Measurements from ENCODE around the gene P2RX7. TPM values are rescaled to one million over a fixed set of nuclear protein-coding genes. Genes with fewer than 3 reads are reported as not detected.
"Not testable (repeated sequence)": the region's sequence is repeated elsewhere in the genome, so short reads cannot be mapped to it uniquely, and the experiment has no call there.

Gene P2RX7
- total RNA-seq, 1 donor from 2014 or later, result 0.12 TPM

- Mint-ChIP-seq H3K4me1 (no peaks in the 10 kb centered on the region), H3K4me3 (no peak overlapping the region), H3K27me3 (ENCODE audit: low read depth) (peaks cover 14% of the 10 kb centered on the region), H3K9me3 (no peaks in the 10 kb centered on the region), H3K36me3 (ENCODE audit: low read depth) (no peaks in the 10 kb centered on the region), H3K27ac (ENCODE audit: unreplicated experiment) (no peak overlapping the region)
- DNase-seq (ENCODE audit: low read depth, low spot score), result no peak
- no peak for TF ChIP-seq CTCF (conservative IDR thresholded peaks at IDR 0.05)
These were observed 23.7 kb downstream of the P2RX7 start for GRCh38 chr12:121156365-121156764.

GRCh38 chr12:121158085-121158484, 25.4 kb downstream of the P2RX7 start:
- Mint-ChIP-seq H3K9me3 (no peaks in the 10 kb centered on the region), H3K4me3 (no peak overlapping the region), H3K4me1 (no peaks in the 10 kb centered on the region), H3K27ac (ENCODE audit: unreplicated experiment) (no peak overlapping the region), H3K27me3 (ENCODE audit: low read depth) (peaks cover 14% of the 10 kb centered on the region), H3K36me3 (ENCODE audit: low read depth) (no peaks in the 10 kb centered on the region)
- DNase-seq (ENCODE audit: low read depth, low spot score), result no peak
- TF ChIP-seq CTCF (conservative IDR thresholded peaks at IDR 0.05), result no peak

GRCh38 chr12:121158728-121159351, 26.2 kb downstream of the P2RX7 start:
- DNase-seq (ENCODE audit: low read depth, low spot score); H3K27ac Mint-ChIP-seq (ENCODE audit: unreplicated experiment); H3K4me3 Mint-ChIP-seq; H3K4me1 Mint-ChIP-seq; H3K36me3 Mint-ChIP-seq (ENCODE audit: low read depth); H3K9me3 Mint-ChIP-seq: not testable (repeated sequence)
- H3K27me3 Mint-ChIP-seq (ENCODE audit: low read depth), result peaks cover 14% of the 10 kb centered on the region

GRCh38 chr12:121159467-121160307, 27.0 kb downstream of the P2RX7 start:
- Mint-ChIP-seq H3K36me3 (ENCODE audit: low read depth) (no peaks in the 10 kb centered on the region), H3K9me3 (no peaks in the 10 kb centered on the region), H3K4me3 (no peak overlapping the region), H3K4me1 (no peaks in the 10 kb centered on the region), H3K27ac (ENCODE audit: unreplicated experiment) (no peak overlapping the region), H3K27me3 (ENCODE audit: low read depth) (peaks cover 14% of the 10 kb centered on the region)
- TF ChIP-seq CTCF (conservative IDR thresholded peaks at IDR 0.05), result no peak
- no peak for DNase-seq (ENCODE audit: low read depth, low spot score)

GRCh38 chr12:121162384-121162783, 29.7 kb downstream of the P2RX7 start:
- Mint-ChIP-seq H3K36me3 (ENCODE audit: low read depth) (no peaks in the 10 kb centered on the region), H3K27ac (ENCODE audit: unreplicated experiment) (no peak overlapping the region), H3K9me3 (no peaks in the 10 kb centered on the region), H3K27me3 (ENCODE audit: low read depth) (peaks cover 5% of the 10 kb centered on the region), H3K4me3 (no peak overlapping the region), H3K4me1 (peaks cover 3% of the 10 kb centered on the region)
- DNase-seq (ENCODE audit: low read depth, low spot score), result no peak
- TF ChIP-seq CTCF (conservative IDR thresholded peaks at IDR 0.05), result no peak

GRCh38 chr12:121162985-121163384, 30.3 kb downstream of the P2RX7 start:
- TF ChIP-seq CTCF (conservative IDR thresholded peaks at IDR 0.05), result no peak
- no peaks in the 10 kb centered on the region for H3K9me3 Mint-ChIP-seq
- H3K27ac Mint-ChIP-seq (ENCODE audit: unreplicated experiment), result no peak overlapping the region
- no peak for DNase-seq (ENCODE audit: low read depth, low spot score)
- H3K27me3 Mint-ChIP-seq (ENCODE audit: low read depth), result peaks cover 2% of the 10 kb centered on the region
- no peaks in the 10 kb centered on the region for H3K36me3 Mint-ChIP-seq (ENCODE audit: low read depth)
- H3K4me1 Mint-ChIP-seq, result peaks cover 4% of the 10 kb centered on the region
- no peak overlapping the region for H3K4me3 Mint-ChIP-seq

GRCh38 chr12:121164839-121165238, 32.2 kb downstream of the P2RX7 start:
- H3K27me3 Mint-ChIP-seq (ENCODE audit: low read depth); DNase-seq (ENCODE audit: low read depth, low spot score); H3K4me1 Mint-ChIP-seq; H3K36me3 Mint-ChIP-seq (ENCODE audit: low read depth); H3K27ac Mint-ChIP-seq (ENCODE audit: unreplicated experiment); H3K4me3 Mint-ChIP-seq; H3K9me3 Mint-ChIP-seq: not testable (repeated sequence)

All from neural crest cell (in vitro differentiated cells).